ENCODE results near the gene CLCN5.

CLCN5 gene

GRCh38 chrX:50066318-50066937, 144.0 kb downstream of the CLCN5 start:
- DNase-seq (ENCODE audit: low spot score in 2 of 2) (no peak), ATAC-seq (ENCODE audit: low read depth) (no peak)
- Mint-ChIP-seq H3K9me3 (peaks cover 3% of the 10 kb centered on the region), H3K36me3 (peaks cover 2% of the 10 kb centered on the region), H3K27ac (no peak overlapping the region), H3K4me1 (no peaks in the 10 kb centered on the region), H3K27me3 (no peaks in the 10 kb centered on the region), H3K4me3 (no peak overlapping the region)

GRCh38 chrX:50067435-50068284, 145.3 kb downstream of the CLCN5 start:
- peaks cover 2% of the 10 kb centered on the region for H3K36me3 Mint-ChIP-seq
- ATAC-seq (ENCODE audit: low read depth) (no peak), DNase-seq (ENCODE audit: low spot score in 2 of 2) (no peak)
- peaks cover 7% of the 10 kb centered on the region for H3K4me1 Mint-ChIP-seq
- H3K9me3 Mint-ChIP-seq = peaks cover 3% of the 10 kb centered on the region
- no peak overlapping the region for H3K4me3 Mint-ChIP-seq
- H3K27ac Mint-ChIP-seq = no peak overlapping the region
- H3K27me3 Mint-ChIP-seq = no peaks in the 10 kb centered on the region

GRCh38 chrX:50068285-50068563, 145.8 kb downstream of the CLCN5 start:
- ATAC-seq (ENCODE audit: low read depth) (no peak), DNase-seq (ENCODE audit: low spot score in 2 of 2) (no peak)
- Mint-ChIP-seq H3K4me1 (peaks cover 8% of the 10 kb centered on the region), H3K4me3 (no peak overlapping the region), H3K9me3 (peaks cover 3% of the 10 kb centered on the region), H3K36me3 (peaks cover 2% of the 10 kb centered on the region), H3K27me3 (no peaks in the 10 kb centered on the region), H3K27ac (no peak overlapping the region)

- Mint-ChIP-seq H3K9me3 (peaks cover 3% of the 10 kb centered on the region), H3K4me1 (peaks cover 8% of the 10 kb centered on the region), H3K36me3 (peaks cover 2% of the 10 kb centered on the region), H3K4me3 (no peak overlapping the region), H3K27ac (no peak overlapping the region), H3K27me3 (no peaks in the 10 kb centered on the region)
- ATAC-seq (ENCODE audit: low read depth) (no peak), DNase-seq (ENCODE audit: low spot score in 2 of 2) (no peak)
Measured at GRCh38 chrX:50068893-50069292, 146.5 kb downstream of the CLCN5 start.

GRCh38 chrX:50071494-50071893, 149.1 kb downstream of the CLCN5 start:
- Mint-ChIP-seq H3K9me3 (peaks cover 3% of the 10 kb centered on the region), H3K4me1 (peaks cover 15% of the 10 kb centered on the region), H3K27ac (no peak overlapping the region), H3K36me3 (peaks cover 2% of the 10 kb centered on the region), H3K4me3 (no peak overlapping the region), H3K27me3 (no peaks in the 10 kb centered on the region)
- ATAC-seq (ENCODE audit: low read depth) (no peak), DNase-seq (ENCODE audit: low spot score in 2 of 2) (no peak)

GRCh38 chrX:50072110-50072509, 149.7 kb downstream of the CLCN5 start:
- no peak for DNase-seq (ENCODE audit: low spot score in 2 of 2)
- no peaks in the 10 kb centered on the region for H3K27me3 Mint-ChIP-seq
- peak; percentile 47 for ATAC-seq (ENCODE audit: low read depth)
- peaks cover 2% of the 10 kb centered on the region for H3K36me3 Mint-ChIP-seq
- no peak overlapping the region for H3K4me3 Mint-ChIP-seq
- H3K27ac Mint-ChIP-seq = peak overlapping the region; percentile 3
- peaks cover 3% of the 10 kb centered on the region for H3K9me3 Mint-ChIP-seq
- H3K4me1 Mint-ChIP-seq = peaks cover 17% of the 10 kb centered on the region

- ATAC-seq (ENCODE audit: low read depth) = no peak
- Mint-ChIP-seq H3K27me3 (no peaks in the 10 kb centered on the region), H3K4me1 (peaks cover 17% of the 10 kb centered on the region), H3K4me3 (no peak overlapping the region), H3K36me3 (peaks cover 2% of the 10 kb centered on the region), H3K9me3 (peaks cover 3% of the 10 kb centered on the region), H3K27ac (no peak overlapping the region)
- no peak for DNase-seq (ENCODE audit: low spot score in 2 of 2)
Measured at GRCh38 chrX:50073601-50074000, 151.2 kb downstream of the CLCN5 start.

GRCh38 chrX:50075630-50076339, 153.4 kb downstream of the CLCN5 start:
- no peak for DNase-seq (ENCODE audit: low spot score in 2 of 2)
- peak overlapping the region; percentile 8 for H3K27ac Mint-ChIP-seq

GRCh38 chrX:50081282-50081889, 159.0 kb downstream of the CLCN5 start:
- Mint-ChIP-seq H3K27ac (no peak overlapping the region), H3K36me3 (peaks cover 2% of the 10 kb centered on the region), H3K4me3 (no peak overlapping the region), H3K4me1 (peaks cover 3% of the 10 kb centered on the region), H3K9me3 (no peaks in the 10 kb centered on the region), H3K27me3 (no peaks in the 10 kb centered on the region)
- no peak for DNase-seq (ENCODE audit: low spot score in 2 of 2)
- no peak for ATAC-seq (ENCODE audit: low read depth)

More at GRCh38 chrX:50075630-50076339, 153.4 kb downstream of the CLCN5 start:
- Mint-ChIP-seq H3K36me3 (no peaks in the 10 kb centered on the region), H3K4me3 (peak overlapping the region; percentile 14), H3K27me3 (no peaks in the 10 kb centered on the region), H3K9me3 (no peaks in the 10 kb centered on the region), H3K4me1 (peaks cover 17% of the 10 kb centered on the region)
- peak; percentile 88 for ATAC-seq (ENCODE audit: low read depth)

- no peaks in the 10 kb centered on the region for H3K27me3 Mint-ChIP-seq
- no peak overlapping the region for H3K27ac Mint-ChIP-seq
- no peaks in the 10 kb centered on the region for H3K4me1 Mint-ChIP-seq
- no peak overlapping the region for H3K4me3 Mint-ChIP-seq
- H3K36me3 Mint-ChIP-seq = peaks cover 2% of the 10 kb centered on the region
- H3K9me3 Mint-ChIP-seq = no peaks in the 10 kb centered on the region
- DNase-seq (ENCODE audit: low spot score in 2 of 2) (no peak), ATAC-seq (ENCODE audit: low read depth) (no peak)
Measured at GRCh38 chrX:50082741-50083140, 160.3 kb downstream of the CLCN5 start.

- Mint-ChIP-seq H3K4me1 (peaks cover 9% of the 10 kb centered on the region), H3K27me3 (no peaks in the 10 kb centered on the region)
- no peak for ATAC-seq (ENCODE audit: low read depth)
Measured at GRCh38 chrX:50088645-50089044, 166.2 kb downstream of the CLCN5 start.

GRCh38 chrX:50093625-50094024, 171.2 kb downstream of the CLCN5 start:
- no peak overlapping the region for H3K4me3 Mint-ChIP-seq
- H3K9me3 Mint-ChIP-seq = no peaks in the 10 kb centered on the region
- ATAC-seq (ENCODE audit: low read depth) (no peak), DNase-seq (ENCODE audit: low spot score in 2 of 2) (no peak)
- no peaks in the 10 kb centered on the region for H3K27me3 Mint-ChIP-seq
- H3K36me3 Mint-ChIP-seq = peaks cover 2% of the 10 kb centered on the region
- no peak overlapping the region for H3K27ac Mint-ChIP-seq
- H3K4me1 Mint-ChIP-seq = peaks cover 9% of the 10 kb centered on the region

More at GRCh38 chrX:50088645-50089044, 166.2 kb downstream of the CLCN5 start:
- Mint-ChIP-seq H3K27ac (no peak overlapping the region), H3K4me3 (no peak overlapping the region), H3K36me3 (peaks cover 4% of the 10 kb centered on the region), H3K9me3 (no peaks in the 10 kb centered on the region)
- DNase-seq (ENCODE audit: low spot score in 2 of 2) = no peak

- Mint-ChIP-seq H3K27ac (no peak overlapping the region), H3K9me3 (no peaks in the 10 kb centered on the region), H3K27me3 (no peaks in the 10 kb centered on the region), H3K4me3 (no peak overlapping the region), H3K4me1 (peaks cover 3% of the 10 kb centered on the region), H3K36me3 (no peaks in the 10 kb centered on the region)
- ATAC-seq (ENCODE audit: low read depth) (no peak), DNase-seq (ENCODE audit: low spot score in 2 of 2) (no peak)
Measured at GRCh38 chrX:50097071-50097470, 174.7 kb downstream of the CLCN5 start.

- ATAC-seq (ENCODE audit: low read depth) (no peak), DNase-seq (ENCODE audit: low spot score in 2 of 2) (no peak)
- Mint-ChIP-seq H3K4me1 (peaks cover 3% of the 10 kb centered on the region), H3K36me3 (no peaks in the 10 kb centered on the region), H3K4me3 (no peak overlapping the region), H3K27me3 (no peaks in the 10 kb centered on the region), H3K9me3 (no peaks in the 10 kb centered on the region), H3K27ac (no peak overlapping the region)
Measured at GRCh38 chrX:50098241-50098640, 175.8 kb downstream of the CLCN5 start.

Measured in memory B cell (primary cell).